ENCODE data around the gene FRMD8.

Gene FRMD8

GRCh38 chr11:65415499-65416340 is 29.3 kb downstream of the FRMD8 start:
- no peak for DNase-seq

GRCh38 chr11:65416341-65416824 is 29.9 kb downstream of the FRMD8 start:
- DNase-seq: peak; percentile 89

- DNase-seq: peak; percentile 24
These were observed 30.6 kb downstream of the FRMD8 start for GRCh38 chr11:65416841-65417701.

DNA sequence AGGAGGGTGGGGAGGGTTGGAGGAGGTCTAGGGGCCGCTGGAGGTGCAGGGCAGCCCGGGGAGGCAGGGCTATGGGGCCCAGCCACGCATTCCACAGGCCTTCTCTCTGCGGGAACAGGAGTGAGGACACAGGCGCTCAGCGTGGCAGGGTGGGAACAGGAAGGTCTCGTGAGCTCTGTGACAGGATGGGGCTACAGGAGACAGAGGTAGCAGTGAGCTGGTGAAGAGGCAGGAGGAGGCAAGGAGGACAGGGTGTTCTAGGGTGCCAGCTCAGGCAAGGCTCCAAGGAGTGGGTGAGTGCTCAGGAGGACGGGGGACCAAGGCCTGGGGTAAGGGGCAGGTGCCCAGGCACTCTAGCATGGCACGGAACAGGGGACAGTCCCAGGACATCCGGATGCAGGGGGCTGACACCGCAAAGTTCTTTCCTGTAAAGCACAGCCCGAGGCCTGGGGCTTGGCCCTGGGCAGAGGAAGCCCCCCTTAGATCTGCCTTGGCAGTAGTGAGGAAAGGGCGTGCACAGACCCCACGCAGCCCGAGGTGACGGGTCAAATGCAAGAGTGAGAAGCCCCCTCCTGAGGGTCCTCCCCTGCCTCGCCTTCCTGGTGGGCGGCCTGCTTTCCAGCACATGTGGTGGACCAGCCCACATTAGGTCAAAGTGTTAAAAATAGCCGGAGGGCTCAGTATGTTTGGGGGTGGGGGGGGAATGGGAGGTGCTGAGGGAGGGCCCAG is 31.4 kb downstream of the FRMD8 start:
- DNase-seq: peak; percentile 44

GRCh38 chr11:65418431-65418680 is 31.9 kb downstream of the FRMD8 start:
- no peak for DNase-seq

DNA sequence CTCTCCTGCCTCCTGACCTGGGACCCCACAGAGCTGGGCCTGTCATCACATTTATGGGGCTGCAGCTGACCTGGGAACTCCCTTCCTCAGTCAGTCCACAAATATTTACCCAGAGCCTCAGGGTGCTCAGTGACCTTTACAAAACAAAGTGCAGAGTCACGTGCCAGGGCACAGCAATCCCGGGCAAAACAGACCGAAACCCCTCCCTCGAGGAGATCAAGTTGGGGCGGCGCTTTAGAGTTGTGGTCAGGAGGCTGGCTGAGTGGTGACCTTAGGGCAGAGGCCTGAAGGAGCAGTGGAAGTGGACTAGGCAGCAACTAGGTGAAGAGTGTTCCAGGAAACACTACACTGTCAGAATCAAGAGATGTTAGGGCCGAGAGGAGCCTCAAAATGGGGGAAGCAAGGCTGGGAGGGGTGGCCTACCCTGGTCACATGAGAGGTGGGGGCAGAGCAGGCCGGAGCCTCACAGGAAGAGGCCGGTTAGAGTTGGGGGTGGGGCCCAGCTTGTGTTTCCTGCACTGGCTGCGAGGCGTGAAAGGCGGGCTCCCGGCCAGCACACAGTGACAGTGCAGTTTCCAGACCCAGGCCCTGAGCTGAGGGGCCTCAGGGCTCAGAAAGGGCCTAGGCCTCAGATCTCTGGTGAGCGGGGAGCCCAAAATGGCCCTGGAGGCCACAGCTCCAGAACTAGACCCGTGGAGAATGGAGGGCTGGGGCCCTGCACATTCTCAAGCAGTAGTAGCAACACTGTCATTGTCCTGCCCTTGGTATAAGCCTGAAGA is 32.4 kb downstream of the FRMD8 start:
- DNase-seq: peak; percentile 88

DNA sequence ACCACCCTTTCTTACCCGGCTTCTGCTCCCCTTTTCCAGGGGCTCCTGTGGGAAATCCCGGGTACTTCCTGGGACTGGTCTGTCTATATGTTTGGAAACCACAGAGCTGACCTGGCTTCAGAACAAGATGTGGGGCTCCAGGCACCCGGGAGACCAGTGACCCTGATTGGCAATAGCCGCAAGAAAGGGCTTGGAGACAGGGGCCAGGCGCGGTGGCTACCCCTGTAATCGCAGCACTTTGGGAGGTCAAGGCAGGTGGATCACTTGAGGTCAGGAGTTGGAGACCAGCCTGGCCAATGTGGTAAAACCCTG is 33.0 kb downstream of the FRMD8 start:
- no peak for DNase-seq

DNA sequence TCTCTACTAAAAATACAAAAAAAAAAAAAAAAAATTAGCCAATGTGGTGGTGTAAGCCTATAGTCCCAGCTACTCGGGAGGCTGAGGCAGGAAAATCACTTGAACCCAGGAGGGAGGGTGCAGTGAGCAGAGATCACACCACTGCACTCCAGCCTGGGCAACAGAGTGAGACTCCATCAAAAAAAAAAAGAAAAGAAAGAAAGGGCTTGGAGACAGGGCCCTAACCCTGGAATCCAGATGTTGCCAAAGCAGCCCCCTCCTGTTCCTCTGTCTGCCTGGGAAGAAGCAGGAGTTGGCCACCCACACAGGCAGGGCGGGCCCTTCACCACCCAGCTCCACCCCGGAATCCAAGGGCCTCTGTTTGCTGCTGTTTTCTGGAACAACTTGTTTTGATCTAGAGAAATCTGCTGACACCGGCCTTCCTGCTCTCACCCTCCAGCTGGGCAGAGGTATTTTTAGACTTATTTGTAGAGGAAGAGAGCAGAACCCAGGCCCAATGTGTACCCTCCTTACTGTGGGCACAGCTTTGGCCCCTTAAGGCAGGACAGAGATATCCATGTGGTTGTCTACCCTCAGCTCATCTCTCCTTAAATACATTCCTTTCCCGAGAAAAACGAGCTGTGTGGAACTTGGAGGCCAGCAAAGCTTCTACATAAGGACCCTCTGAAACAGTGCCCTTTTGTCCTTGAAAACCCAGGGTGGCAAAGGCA is 33.5 kb downstream of the FRMD8 start:
- DNase-seq: peak; percentile 87

GRCh38 chr11:65420506-65420905 is 34.1 kb downstream of the FRMD8 start:
- no peak for DNase-seq

DNA sequence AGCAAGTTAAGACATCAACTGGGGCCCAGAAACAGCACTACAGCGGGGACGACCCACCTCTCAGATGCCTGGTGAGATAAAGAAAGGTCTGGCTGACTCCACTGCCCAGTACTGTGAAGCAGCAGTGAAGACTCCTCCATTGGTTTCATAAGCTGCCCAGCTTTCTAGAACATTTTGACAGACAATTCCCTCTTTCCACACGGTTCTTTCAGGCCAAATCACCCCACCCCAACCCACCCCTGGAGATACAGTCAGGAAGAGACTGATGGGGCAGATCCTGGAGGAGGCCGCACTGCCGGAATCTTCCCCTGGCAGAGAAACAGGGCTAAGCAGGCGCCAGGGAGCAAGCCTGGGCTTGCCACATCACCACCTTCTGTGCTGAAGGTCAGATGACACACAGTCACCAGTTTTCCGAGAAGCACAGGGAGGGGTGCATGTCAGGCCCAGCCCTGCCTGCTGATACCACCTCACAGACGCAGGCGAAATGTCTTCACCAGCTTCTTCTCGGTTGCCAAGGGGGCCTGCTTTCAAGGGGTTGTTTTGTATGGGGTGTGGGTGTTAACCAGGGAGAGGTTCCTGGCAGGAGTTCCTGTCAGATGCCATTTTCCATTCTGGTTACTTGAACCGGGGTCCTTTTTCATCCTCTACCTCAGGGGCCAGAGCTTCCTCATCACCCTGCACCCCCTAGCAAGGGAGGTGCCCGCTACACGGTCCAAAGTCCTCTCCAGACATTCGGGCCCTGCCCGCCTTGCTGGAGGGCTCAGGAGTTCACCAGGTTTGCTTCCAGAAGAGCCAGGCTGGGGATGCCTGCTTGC is 34.7 kb downstream of the FRMD8 start:
- DNase-seq: peak; percentile 97

GRCh38 chr11:65421794-65422632 is 35.6 kb downstream of the FRMD8 start:
- DNase-seq: peak; percentile 95

GRCh38 chr11:65422633-65423515 is 36.4 kb downstream of the FRMD8 start, which contains the start of gene NEAT1:
Gene NEAT1, plus strand, starts transcription at chr11:65422798.
- DNase-seq: peak; percentile 97

- peak; percentile 48 for DNase-seq
These were observed 37.2 kb downstream of the FRMD8 start for GRCh38 chr11:65423516-65424204.

GRCh38 chr11:65424205-65425104 is 38.0 kb downstream of the FRMD8 start:
- no peak for DNase-seq

DNA sequence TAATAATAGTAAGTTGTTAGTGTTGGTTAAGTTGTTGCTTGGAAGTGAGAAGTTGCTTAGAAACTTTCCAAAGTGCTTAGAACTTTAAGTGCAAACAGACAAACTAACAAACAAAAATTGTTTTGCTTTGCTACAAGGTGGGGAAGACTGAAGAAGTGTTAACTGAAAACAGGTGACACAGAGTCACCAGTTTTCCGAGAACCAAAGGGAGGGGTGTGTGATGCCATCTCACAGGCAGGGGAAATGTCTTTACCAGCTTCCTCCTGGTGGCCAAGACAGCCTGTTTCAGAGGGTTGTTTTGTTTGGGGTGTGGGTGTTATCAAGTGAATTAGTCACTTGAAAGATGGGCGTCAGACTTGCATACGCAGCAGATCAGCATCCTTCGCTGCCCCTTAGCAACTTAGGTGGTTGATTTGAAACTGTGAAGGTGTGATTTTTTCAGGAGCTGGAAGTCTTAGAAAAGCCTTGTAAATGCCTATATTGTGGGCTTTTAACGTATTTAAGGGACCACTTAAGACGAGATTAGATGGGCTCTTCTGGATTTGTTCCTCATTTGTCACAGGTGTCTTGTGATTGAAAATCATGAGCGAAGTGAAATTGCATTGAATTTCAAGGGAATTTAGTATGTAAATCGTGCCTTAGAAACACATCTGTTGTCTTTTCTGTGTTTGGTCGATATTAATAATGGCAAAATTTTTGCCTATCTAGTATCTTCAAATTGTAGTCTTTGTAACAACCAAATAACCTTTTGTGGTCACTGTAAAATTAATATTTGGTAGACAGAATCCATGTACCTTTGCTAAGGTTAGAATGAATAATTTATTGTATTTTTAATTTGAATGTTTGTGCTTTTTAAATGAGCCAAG is 38.9 kb downstream of the FRMD8 start:
- peak; percentile 99 for DNase-seq

Data from CD4-positive, alpha-beta T cell treated with Interleukin-4 for 4 hours (primary cell).